Spleen (tissue), 7 donors: ENCODE data around the gene KLF6.

Experiments
- CTCF ChIP-seq, 11 experiments: fragments of 200-600 bp in 7 of 11; fragments of 450-650 bp in 4 of 11; sonication (generic) in 4 of 11; IDR thresholded peaks in 8 of 11; conservative IDR thresholded peaks in 3 of 11; 1 replicate in 7 of 11; 2 replicates in 4 of 11; pipeline versions ENCODE4 v1.4.0 to v1.8.0; 2016 to 2021; ENCODE audit warnings: antibody characterized with exemption in 11 of 11, inconsistent platforms in 4 of 11, mild to moderate bottlenecking in 1 of 11
- POLR2A ChIP-seq, 3 donors: fragments of 450-650 bp; IDR thresholded peaks; one replicate each; pipeline ENCODE4 v1.5.1; 2017; ENCODE audit warnings: antibody characterized with exemption in 3 of 3, mild to moderate bottlenecking in 1 of 3
- donor health status: DM: no; HTN: no; CAD: no; lungs with moderate emphysema.
- donor health status: DM: no; HTN: no; CAD: no.
- donor health status: DM: no; HTN: no; CAD: no.

GRCh38 chr10:3790272-3790671, 5.3 kb upstream of the KLF6 start:
- no peak for TF ChIP-seq CTCF (IDR thresholded peaks at IDR 0.05 in 8 of 11, conservative IDR thresholded peaks at IDR 0.05 in 3 of 11)
- no peak for TF ChIP-seq POLR2A (IDR thresholded peaks at IDR 0.05)
